Stimulated activated CD4-positive, alpha-beta T cell treated with anti-CD3 and anti-CD28 coated beads, Interleukin-4, amount 100 ng/mL, for 4 hours (primary cell): Measurements from ENCODE around the gene NTN5.
A peak's percentile ranks its signal among the peaks of the same experiment; 100 is the strongest.
"Not testable (repeated sequence)": the region's sequence is repeated elsewhere in the genome, so short reads cannot be mapped to it uniquely, and the experiment has no call there.

Source experiments
- DNase-seq, 2 experiments: peaks; one replicate each; pipeline ENCODE4 v3.0.0-alpha.2; 2020

NTN5 gene

DNA sequence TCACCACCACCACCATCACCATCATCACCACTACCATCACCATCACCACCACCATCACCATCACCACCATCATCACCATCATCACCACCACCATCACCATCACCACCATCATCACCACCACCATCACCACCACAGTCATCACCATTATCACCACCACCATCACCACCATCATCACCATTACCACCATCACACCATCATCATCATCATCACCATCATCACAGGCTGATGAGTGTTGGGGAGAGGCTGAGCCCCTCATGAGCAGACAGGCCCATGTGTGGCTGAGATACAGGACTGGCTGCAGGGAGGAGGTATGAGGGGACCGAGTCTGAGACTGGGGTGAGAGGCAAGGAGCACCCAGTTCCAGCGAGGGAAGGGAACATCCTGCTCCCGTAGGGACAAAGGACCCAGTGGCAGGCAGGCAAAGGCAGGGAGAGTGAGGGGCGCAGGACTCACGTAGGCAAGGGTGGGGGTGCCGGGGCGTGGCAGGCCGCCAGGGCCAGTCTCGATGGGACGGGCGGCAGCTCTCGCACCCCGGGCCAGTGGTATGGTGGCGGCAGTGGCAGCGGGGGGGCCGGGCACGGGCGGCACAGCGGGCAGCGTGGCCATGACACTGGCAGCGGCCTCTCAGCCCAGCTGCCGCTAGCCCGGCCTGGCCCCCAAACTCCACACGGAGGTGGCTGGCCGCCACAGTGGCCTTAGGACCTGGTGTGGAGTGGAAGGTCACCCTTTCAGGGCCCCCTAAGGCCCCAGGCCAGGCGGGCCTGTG, 2.7 kb downstream of the NTN5 start:
- DNase-seq, result no peak

DNA sequence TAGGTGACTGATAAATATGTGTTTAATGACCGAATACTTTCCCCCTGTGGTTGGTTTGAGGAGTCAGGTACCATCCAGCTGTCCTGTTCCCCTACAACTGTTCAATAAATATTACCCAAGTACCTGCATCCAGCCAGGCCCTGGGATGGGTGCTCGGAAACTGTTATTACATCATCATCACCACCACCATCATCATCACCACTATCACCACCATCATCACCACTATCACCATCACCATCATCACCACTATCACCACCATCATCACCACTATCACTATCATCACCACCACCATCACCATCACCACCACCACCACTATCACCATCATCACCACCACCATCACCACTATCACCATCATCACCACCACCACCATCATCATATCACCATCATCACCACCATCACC, 4.1 kb downstream of the NTN5 start:
- no peak for DNase-seq

GRCh38 chr19:48668332-48668731, 4.5 kb downstream of the NTN5 start:
- no peak for DNase-seq

DNA sequence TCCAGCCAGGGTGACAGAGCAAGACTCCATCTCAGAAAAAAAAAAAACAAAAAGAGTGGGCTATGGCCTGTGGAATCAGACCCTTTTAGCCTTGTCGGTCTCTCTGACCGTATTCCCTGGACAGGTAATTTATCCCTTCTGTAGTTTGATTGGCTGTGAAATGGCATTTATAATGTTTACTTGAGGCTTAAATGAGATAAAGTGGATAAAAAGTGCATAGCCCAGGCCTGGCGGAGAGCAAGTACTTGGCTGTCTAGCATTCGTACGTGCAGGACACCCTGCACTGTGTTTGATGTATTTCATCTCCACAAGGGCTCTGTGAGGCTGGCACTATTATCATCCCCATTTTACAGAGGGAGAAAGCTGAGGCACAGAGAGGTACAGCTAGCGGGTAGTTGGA, 7.0 kb downstream of the NTN5 start:
- no peak for DNase-seq

DNA sequence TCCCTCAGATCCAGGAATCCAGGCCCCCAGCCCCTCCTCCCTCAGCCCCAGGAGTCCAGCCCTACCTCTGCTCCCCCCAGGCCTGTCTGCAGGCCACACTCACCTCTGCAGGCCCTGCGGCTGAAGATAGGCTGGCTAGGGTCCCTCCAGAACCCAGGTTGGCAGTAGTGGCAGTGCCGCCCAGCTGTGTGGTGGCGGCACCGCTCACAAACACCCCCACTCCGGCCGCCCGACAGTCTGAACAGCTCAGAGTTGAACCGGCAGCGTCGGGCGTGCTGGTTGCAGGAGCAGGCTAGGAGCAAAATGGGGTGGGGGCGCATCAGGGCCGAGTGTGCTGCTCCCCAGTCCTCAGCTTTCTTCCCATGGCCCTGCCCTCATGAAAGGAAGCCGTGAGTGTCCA, 8.3 kb downstream of the NTN5 start:
- no peak for DNase-seq

GRCh38 chr19:48663667-48664066, 9.2 kb downstream of the NTN5 start:
- DNase-seq, result no peak

GRCh38 chr19:48661711-48662090, 11.1 kb downstream of the NTN5 start:
- DNase-seq, result no peak

- DNase-seq, result peak; percentile 71
These were observed 11.7 kb downstream of the NTN5 start for GRCh38 chr19:48660852-48661710.

DNA sequence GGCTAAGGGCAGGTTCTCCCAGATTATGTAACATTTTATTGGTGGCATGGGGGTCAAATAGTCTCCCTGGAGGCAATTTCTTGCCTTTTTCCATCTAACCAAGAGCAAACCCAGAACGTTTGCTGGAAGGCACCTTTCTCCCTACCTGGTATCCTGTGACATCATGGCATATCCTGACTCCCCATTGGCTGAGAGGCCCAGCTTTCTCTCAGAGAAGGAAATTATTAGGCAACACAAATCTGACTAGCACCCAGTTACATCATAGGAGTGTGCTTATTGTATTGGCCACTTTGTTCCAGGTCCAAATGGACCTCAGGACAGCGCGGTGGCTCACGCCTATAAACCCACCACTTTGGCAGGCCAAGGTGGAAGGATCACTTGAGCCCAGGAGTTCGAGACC, 13.0 kb downstream of the NTN5 start:
- DNase-seq, result no peak

- no peak for DNase-seq
These were observed 14.3 kb downstream of the NTN5 start for GRCh38 chr19:48658483-48658882.

GRCh38 chr19:48657828-48658227, 15.0 kb downstream of the NTN5 start:
- DNase-seq, result not testable (repeated sequence)

- no peak for DNase-seq
These were observed 15.9 kb downstream of the NTN5 start for GRCh38 chr19:48656840-48657474.

- DNase-seq, result no peak
These were observed 18.3 kb downstream of the NTN5 start for GRCh38 chr19:48654299-48655059.

DNA sequence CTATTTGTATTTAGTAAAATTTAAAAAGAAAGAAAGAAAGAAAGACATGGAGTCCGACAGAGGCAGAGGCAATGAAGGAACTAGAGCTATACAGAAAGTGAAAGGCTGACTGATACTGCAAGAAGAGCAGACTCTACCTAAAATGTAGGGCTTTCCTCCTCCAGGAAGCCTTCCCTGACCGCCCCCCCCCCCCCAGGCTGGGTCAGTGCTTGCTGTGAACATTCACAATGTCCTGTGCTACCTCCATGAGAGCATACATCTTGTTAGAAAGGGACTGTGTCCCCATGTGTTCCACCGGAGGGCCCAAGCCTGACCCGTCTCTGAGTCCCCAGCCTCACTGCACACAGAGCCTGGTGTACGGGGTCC, 21.2 kb downstream of the NTN5 start:
- no peak for DNase-seq

DNA sequence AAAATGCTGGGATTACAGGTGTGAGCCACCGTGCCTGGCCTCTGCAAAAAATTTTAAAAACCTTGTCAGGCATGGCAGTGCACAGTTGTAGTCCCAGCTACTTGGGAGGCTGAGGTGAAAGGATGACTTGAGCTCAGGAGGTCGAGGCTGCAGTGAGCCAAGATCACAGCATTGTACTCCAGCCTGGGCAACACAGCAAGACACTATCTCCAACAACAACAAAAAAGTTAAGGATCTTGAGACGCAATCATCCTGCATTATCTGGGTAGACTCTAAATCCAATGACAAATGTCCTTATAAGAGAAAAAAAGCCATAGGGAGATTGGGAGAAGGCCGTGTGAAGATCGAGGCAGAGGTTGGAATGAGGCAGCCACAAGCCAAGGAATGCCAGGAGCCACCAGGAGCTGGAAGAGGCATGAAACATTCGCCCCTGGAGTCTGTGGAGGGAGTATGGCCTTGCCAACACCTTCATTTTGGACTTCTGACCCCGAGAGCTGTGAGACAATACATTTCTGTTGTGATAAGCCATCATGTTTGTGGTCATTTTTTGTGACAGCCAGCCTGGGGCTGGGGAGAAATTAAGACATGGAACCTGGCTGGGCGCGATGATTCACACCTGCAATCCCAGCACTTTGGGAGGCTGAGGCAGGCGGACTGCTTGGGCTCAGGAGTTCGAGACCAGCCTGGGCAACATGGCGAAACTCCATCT, 21.7 kb downstream of the NTN5 start:
- DNase-seq, result no peak

DNA sequence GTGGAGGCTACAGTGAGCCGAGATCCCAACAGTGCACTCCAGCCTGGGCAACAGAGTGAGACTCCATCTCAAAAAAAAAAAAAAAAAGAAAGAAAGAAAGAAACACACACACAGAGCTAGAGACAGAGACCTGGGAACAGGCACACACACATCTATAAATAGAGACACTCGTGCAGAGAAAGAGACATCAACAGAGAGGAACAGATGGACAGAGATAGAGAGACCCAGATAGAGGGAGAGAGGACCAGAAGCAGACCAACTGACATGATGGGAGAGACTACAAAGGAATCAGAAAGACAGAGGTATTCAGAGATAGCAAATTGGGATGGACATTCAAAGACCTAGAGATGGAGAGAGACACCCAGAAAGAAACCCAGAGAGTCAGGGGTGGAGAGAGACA, 24.7 kb downstream of the NTN5 start:
- DNase-seq, result no peak

GRCh38 chr19:48646722-48647216, 26.0 kb downstream of the NTN5 start:
- no peak for DNase-seq

DNA sequence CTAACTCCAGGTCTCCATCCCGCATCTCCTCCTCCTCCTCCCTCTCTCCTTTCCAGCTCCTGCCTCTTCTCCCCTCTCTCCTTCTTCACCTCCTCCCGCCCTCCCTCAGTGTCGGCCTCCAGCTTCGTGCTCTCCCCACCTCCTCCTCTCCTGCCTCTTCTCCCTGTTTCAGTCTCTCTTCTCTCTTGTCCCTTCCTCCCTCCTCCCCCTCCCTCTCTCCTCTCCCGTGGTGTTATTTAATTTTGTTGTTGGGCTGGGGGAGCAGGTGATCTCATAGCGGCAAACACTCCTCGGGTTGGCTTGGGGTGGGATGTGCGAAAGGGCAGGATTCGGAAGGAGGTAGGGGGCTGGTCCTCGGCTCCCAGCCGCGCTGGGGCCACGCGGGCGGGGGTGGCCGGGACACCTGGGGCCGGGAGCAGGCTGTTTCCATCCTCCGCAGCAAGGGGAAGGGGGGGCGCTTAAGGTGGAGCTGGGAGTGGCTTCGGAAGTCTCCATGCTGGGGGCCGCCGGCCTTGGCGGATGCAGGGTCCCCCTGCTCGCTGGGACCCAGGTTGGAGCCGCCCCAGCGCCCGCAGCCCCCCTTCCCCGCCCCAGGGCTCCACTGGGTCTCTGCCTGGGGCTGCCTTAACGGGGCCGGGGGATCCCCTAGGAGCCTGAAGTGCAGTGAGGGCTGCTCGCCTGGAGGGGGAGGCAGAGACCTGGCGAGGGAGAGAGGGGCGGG, 26.7 kb downstream of the NTN5 start, which contains the start of gene CA11:
TSS of gene CA11 (minus strand) at position 187 of the 721 bp plus-strand sequence. CDS start 555 bp downstream, outside the sequence.
- DNase-seq, result peak; percentile 87 to 92

DNA sequence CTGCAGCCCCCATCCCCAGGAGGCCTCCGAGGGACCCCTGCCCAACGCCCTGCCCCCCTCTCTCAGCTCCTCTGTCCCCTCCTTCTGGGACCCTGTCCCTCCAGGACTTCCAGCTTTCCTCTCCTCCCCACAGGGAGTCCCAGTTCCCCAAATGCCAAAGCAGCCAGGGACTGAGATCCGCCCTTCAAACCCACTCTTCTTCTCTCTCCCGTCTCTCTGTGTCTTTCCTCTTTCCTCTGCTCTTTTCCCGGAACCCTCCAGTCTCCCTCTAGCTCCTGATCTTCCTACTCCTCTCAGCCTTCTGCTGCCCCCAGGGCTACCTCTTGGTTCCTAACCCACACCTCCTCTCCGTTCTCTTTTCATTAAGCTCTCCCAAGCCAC, 27.2 kb downstream of the NTN5 start:
- no peak for DNase-seq

DNA sequence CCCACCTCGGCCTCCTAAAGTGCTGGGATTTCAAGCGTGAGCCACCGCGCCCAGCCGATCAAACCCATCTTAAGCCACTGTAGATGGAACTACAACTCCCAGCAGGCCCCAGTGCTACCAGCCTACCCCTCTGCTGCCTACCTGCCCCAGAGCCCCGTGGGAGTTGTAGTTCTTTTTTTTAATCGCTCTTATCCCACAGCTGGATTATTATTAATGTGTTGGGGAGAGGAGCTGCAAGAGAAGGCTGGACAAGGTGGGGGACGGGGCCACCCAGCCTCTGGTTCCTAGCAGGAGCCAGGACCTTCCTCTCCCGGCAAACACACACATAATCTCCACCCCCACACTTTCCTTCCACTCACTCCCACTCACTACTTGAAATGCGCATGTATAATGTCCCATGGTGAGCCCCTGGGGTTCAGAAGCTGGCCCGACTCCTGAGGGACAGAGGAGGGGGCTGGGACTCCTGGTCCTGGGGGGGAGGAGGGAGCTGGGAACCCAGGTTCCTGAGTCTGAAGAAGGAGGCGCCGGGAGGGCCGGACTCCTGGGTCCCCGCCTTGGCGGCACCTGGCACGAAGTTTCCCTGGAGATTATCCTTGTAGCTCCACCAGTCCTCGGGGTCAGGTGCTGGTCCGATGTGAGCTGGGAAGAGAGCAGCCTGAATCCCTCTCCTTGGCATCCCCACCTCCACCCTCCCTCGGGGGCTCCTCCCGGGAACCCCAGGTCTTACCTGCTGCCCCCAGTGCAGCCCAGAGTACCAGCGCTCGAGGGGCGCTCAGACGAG, 27.8 kb downstream of the NTN5 start:
- DNase-seq, result peak; percentile 63 to 72

GRCh38 chr19:48644355-48644754, 28.5 kb downstream of the NTN5 start:
- no peak for DNase-seq
